ENCODE measurements around the gene EFS.

Gene EFS

DNA sequence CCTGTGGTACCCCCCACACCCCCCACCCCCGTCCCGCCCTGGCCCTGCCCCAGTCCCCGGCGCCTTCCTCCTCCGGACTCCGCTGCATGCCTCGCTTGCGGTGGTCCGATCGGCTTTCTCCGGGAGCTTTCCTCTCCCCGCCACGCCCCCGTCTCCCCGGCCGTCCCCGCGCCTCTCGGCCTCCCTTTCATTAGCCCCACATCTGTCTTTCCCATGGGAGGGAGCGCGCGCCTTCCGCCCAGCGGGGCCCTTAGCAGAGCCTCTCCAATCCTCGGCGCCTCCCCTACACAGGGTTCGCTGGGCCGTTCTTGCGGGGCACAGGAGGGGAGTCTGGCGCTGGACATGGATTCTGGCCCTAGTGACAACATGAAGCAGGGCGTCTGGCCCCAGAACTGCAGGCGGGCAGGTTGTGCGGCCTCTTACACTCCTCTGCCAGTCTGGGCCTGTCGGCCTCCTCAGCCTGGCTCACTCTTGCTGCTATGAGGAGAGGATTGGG lies 1.5 kb upstream of the EFS start:
- in situ Hi-C loops (cut with HindIII; ENCODE audit: low sequenced_read_pairs), result loop anchor here (5.0 kb wide), 1 partner anchor 39 kb away; no protein-coding TSS in a partner anchor

DNA sequence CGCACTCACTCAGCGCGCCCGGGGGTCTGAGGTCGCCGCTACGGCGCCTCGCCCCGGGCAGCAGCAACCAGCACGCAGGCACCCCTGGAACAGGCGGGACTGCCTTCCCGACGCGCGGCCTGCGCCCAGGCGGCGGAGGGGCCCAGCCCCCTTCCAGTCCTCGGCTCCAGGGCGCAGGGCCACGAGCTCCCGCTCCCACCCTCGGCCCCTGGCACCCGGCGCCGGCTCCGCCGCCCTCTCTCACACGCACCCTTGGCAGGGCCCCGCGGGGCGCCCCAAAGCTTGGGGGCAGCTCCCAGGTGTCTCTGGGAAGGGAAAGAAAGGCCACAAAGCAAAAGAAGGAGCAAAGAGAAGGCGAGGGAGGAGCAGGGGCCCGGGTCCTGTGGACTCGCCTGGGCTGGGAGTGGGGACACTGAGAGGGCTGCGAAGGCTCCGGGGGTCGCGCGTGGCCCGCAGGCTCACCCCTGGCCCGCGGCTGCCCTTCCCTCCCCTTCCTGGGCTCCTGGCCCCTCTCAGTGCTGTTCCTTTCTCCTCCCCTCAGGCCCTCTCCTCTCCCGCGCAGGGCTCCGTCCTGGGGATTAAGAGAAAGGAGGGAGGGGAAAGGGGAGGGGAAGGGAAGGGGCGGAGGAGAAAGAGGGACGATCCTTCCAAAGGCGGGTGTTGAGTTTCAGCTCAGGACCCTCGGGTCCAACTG lies 907 bp upstream of the EFS start:
- TF ChIP-seq, protein P1, sequence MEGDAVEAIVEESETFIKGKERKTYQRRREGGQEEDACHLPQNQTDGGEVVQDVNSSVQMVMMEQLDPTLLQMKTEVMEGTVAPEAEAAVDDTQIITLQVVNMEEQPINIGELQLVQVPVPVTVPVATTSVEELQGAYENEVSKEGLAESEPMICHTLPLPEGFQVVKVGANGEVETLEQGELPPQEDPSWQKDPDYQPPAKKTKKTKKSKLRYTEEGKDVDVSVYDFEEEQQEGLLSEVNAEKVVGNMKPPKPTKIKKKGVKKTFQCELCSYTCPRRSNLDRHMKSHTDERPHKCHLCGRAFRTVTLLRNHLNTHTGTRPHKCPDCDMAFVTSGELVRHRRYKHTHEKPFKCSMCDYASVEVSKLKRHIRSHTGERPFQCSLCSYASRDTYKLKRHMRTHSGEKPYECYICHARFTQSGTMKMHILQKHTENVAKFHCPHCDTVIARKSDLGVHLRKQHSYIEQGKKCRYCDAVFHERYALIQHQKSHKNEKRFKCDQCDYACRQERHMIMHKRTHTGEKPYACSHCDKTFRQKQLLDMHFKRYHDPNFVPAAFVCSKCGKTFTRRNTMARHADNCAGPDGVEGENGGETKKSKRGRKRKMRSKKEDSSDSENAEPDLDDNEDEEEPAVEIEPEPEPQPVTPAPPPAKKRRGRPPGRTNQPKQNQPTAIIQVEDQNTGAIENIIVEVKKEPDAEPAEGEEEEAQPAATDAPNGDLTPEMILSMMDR (IDR thresholded peaks at IDR 0.05; ENCODE audit: low read depth, low read length, missing control alignments), result no peak
- peak; percentile 23 for DNase-seq (ENCODE audit: low read depth)
- H3K4me3 ChIP-seq (ENCODE audit: low read depth, low read length), result peak overlapping the region; percentile 53
- in situ Hi-C loops (cut with HindIII; ENCODE audit: low sequenced_read_pairs), result loop anchor here (5.0 kb wide), 1 partner anchor 39 kb away; no protein-coding TSS in a partner anchor

More for the DNA sequence above, 1.5 kb upstream of the EFS start:
- TF ChIP-seq, protein P1 (IDR thresholded peaks at IDR 0.05; ENCODE audit: low read depth, low read length, missing control alignments), result no peak
- peak overlapping the region; percentile 53 for H3K4me3 ChIP-seq (ENCODE audit: low read depth, low read length)
- no peak for DNase-seq (ENCODE audit: low read depth)

DNA sequence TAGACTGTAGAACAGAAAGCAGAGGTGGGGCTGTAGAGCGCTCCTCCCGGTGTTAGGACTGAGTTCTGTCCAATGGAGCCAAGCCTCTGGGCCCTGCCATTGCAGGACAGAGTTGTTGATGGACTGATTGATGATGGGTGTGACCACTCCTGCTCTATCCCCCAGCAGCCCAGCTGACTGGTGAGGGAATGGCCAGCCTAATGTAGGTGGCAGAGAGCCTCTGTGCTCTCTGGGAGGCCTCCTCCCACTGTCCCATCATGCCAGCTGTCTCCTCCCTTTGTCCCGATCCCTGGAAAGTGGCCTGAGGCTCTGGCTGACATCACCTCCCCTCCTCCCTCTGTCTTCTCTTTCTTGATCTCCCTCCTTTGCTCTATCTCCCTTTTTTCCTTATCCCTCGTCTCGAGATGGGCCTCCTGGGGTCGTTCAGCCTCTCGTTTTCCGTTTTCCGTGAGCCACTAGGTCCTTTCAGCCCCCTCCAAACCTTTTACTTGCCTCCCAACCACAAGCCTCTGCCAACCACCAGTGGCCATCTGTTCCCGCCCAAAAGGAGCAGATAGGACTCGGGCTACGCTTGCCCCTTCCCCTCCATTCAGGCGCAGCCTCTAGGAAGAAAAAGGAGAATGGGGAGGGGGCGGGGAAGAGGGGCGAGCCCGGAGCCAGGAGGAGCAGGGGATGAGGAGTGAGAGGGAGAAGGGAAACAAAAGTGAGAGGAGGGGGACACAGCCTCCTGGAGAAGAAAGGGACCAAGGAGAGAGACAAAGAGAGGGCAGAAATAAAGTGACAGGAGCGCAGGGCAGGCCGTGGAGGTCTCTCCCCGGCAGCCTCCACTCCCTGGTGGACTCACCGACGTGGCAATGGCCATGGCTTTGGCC lies 572 bp downstream of the EFS start:
- in situ Hi-C loops (cut with HindIII; ENCODE audit: low sequenced_read_pairs), result loop anchor here (5.0 kb wide), 1 partner anchor 37 kb away; no protein-coding TSS in a partner anchor
- TF ChIP-seq, protein P1 (IDR thresholded peaks at IDR 0.05; ENCODE audit: low read depth, low read length, missing control alignments), result no peak
- peak overlapping the region; percentile 53 for H3K4me3 ChIP-seq (ENCODE audit: low read depth, low read length)
- DNase-seq (ENCODE audit: low read depth), result no peak

DNA sequence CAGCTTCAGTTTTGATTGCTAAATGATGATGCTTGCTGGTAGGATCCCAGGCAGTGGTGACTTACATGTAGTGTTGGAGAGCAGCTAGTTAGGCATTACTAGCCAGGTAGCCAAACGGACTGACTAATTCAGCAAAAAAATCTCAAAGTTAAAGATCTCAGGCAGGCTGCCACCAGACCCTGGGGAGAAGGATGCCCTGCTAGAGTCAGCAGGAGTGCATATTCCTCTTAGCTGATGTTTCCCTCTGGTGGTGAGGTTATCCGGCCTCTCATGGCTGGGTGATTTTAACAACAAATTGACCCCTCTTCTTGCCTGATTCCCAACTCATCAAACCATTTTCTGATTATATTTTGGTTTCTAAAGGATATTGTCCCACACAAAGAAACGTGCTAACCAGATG lies 2.8 kb downstream of the EFS start:
- in situ Hi-C loops (cut with HindIII; ENCODE audit: low sequenced_read_pairs), result no loop called here
- no peak overlapping the region for H3K4me3 ChIP-seq (ENCODE audit: low read depth, low read length)
- DNase-seq (ENCODE audit: low read depth), result peak; percentile 16
- TF ChIP-seq, protein P1 (IDR thresholded peaks at IDR 0.05; ENCODE audit: low read depth, low read length, missing control alignments), result peak; percentile 50

DNA sequence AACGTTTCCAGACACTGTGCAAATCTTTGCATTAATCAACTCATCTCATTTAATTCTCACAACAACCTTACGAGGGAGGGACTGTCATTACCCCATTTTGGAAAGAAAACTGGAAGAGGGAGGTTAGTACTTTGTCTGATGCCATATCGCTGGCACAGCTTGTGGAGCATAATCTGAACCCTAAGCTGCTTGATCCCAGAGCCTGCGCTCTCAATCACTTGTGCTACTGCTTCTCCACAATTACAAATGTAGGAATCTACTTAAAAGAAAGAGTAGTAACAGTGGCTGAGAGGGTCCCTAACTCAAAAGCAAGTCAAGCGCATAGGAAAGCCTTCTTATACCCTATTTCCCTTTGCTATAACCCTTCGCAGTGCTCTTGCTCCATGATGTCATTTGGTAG lies 3.2 kb downstream of the EFS start:
- no peak for DNase-seq (ENCODE audit: low read depth)
- in situ Hi-C loops (cut with HindIII; ENCODE audit: low sequenced_read_pairs), result no loop called here
- TF ChIP-seq, protein P1 (IDR thresholded peaks at IDR 0.05; ENCODE audit: low read depth, low read length, missing control alignments), result no peak
- H3K4me3 ChIP-seq (ENCODE audit: low read depth, low read length), result no peak overlapping the region

DNA sequence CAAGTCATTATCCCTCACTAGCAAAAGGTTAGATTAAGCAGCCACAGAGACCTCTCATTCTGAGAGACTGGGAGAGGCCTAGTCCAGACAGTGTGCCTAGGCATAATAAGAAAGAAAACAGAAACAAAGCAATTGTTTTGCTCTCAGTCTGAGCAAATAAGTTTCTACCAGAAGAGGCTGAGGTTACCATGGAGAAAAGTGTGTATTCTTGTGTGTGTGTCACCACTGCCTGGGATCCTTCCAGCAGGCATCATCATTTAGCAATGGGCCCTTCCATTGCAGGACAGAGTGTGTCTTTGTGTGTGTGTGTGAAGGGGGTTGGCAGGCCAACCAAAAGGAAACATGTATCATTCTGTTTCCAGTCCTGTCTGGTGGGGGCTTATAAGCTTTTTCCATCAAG lies 3.7 kb downstream of the EFS start:
- no peak for DNase-seq (ENCODE audit: low read depth)
- TF ChIP-seq, protein P1 (IDR thresholded peaks at IDR 0.05; ENCODE audit: low read depth, low read length, missing control alignments), result no peak
- no peak overlapping the region for H3K4me3 ChIP-seq (ENCODE audit: low read depth, low read length)
- in situ Hi-C loops (cut with HindIII; ENCODE audit: low sequenced_read_pairs), result no loop called here

Measured in astrocyte of the cerebellum (primary cell).